Fibroblast of gingiva (primary cell): ENCODE measurements around the gene TRIM67.

Experiments
- DNase-seq: peaks from one replicate; pipeline ENCODE4 v3.0.0-alpha.2; 2011; ENCODE audit warnings: low read depth

The TRIM67 gene

GRCh38 chr1:231233735-231234417, 72.0 kb downstream of the TRIM67 start:
- DNase-seq = no peak

- no peak for DNase-seq
These were observed 72.6 kb downstream of the TRIM67 start for GRCh38 chr1:231234506-231234905.

- no peak for DNase-seq
These were observed 73.8 kb downstream of the TRIM67 start for GRCh38 chr1:231235526-231236207.

GRCh38 chr1:231236208-231236591, 74.3 kb downstream of the TRIM67 start:
- no peak for DNase-seq

- no peak for DNase-seq
These were observed 75.1 kb downstream of the TRIM67 start for GRCh38 chr1:231236938-231237337.

GRCh38 chr1:231238298-231238697, 76.4 kb downstream of the TRIM67 start:
- DNase-seq = no peak

- no peak for DNase-seq
These were observed 78.6 kb downstream of the TRIM67 start for GRCh38 chr1:231240531-231240882.

- peak; percentile 84 for DNase-seq
These were observed 79.3 kb downstream of the TRIM67 start, which contains the start of gene GNPAT for GRCh38 chr1:231240883-231241735. Gene GNPAT (plus strand): TSS chr1:231241212. CDS start chr1:231241379, 167 bp downstream.

GRCh38 chr1:231241750-231242149, 79.9 kb downstream of the TRIM67 start:
- no peak for DNase-seq

GRCh38 chr1:231242516-231243198, 80.8 kb downstream of the TRIM67 start:
- peak; percentile 11 for DNase-seq

- no peak for DNase-seq
These were observed 86.9 kb downstream of the TRIM67 start for GRCh38 chr1:231248778-231249177.

- DNase-seq = no peak
These were observed 90.5 kb downstream of the TRIM67 start for GRCh38 chr1:231252336-231252735.

- no peak for DNase-seq
These were observed 98.5 kb downstream of the TRIM67 start for GRCh38 chr1:231260351-231260750.

- no peak for DNase-seq
These were observed 102.8 kb downstream of the TRIM67 start for GRCh38 chr1:231264642-231265041.

- DNase-seq = no peak
These were observed 103.5 kb downstream of the TRIM67 start for GRCh38 chr1:231265379-231265778.

- no peak for DNase-seq
These were observed 105.0 kb downstream of the TRIM67 start for GRCh38 chr1:231266811-231267322.
